Dermis microvascular lymphatic vessel endothelial cell (primary cell): Measurements from ENCODE around the gene ENTHD1. TPM values are rescaled to one million over a fixed set of nuclear protein-coding genes. Genes with fewer than 3 reads are reported as not detected.
A peak's percentile ranks its signal among the peaks of the same experiment; 100 is the strongest.
"Not testable (repeated sequence)": the region's sequence is repeated elsewhere in the genome, so short reads cannot be mapped to it uniquely, and the experiment has no call there.

Experiments
- DNase-seq, 2 donors: peaks; one replicate each; pipeline versions ENCODE4 v3.0.0 to v3.0.0-alpha.2; 2010; ENCODE audit warnings: low read depth in 2 of 2
- total RNA-seq: library from RNA; depleted of rRNA; stranded (reverse); fragments of >200 nt; gene quantifications from 2 replicates; pipeline ENCODE4 v1.2.1, GENCODE V29; 2014

Gene ENTHD1
- total RNA-seq, 1 donor from 2014 or later: not detected

DNA sequence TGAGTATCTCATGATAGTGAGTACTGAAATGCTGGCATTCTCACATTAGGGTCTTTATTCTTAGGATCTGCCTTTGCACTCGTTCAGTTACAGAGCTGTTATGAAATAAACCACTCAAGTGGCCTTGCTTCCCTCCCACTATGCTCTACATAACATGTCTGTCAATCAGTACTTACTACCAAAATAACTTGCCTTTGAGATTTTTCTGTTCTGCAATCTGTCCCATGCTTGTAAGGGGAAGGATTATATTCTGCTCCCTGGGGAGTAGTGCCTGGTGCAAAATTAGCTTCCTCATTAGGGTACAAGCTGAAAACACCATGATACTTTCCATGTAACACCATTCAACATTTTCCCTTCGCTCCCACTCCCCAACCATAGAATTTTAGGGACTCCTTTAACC is 5.4 kb upstream of the ENTHD1 start:
- no peak for DNase-seq

DNA sequence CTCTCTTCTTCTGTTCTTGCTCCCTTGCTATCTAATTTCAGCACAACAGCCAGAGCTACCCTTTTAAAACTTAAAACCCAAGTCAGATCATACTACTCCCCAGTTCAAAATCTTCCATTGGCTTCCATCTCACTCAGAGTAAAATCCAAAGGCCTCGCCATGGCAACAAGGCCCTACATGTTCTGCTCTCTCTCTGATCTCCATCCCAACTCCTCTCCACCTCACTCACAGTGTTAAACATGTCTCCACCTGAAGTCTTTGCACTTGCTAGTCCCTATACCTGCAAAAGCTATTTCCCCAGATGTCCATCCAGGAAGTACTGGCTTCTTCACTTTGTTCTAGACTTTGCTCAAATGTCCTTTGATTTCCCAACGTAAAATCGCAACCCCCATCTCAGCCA is 4.3 kb upstream of the ENTHD1 start:
- DNase-seq: no peak

DNA sequence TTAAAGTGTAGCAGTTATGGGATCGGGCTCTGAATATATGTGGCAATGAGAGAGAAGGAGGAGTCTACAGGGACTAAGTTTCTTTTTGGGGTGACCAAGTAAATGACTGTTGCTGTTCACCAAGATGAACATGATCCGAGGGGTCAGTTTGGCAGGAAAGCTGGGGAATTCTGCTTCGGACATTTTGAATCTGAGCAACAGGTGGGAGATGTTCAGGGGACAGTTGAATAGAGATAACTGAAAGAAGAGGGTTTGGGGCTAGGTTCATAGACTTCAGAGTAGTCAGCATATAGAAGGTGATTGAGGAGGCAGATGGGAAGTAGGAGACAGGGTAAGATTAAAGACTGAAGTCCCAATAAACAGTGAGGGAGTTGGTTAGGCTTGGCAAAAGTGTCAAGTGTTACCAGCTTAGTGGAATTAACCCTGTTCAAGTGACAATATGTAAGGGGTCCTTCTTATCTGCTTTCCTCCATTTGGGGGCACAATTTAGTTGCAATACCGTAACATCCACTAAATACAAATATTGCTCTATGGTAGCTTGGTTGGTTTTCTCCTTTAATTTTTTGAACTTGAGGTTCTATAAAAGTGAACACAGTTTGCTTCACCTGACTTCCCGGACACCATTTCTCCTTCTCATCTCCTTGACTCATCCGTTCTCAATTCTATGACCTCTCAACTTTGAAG is 2.9 kb upstream of the ENTHD1 start:
- DNase-seq: no peak

DNA sequence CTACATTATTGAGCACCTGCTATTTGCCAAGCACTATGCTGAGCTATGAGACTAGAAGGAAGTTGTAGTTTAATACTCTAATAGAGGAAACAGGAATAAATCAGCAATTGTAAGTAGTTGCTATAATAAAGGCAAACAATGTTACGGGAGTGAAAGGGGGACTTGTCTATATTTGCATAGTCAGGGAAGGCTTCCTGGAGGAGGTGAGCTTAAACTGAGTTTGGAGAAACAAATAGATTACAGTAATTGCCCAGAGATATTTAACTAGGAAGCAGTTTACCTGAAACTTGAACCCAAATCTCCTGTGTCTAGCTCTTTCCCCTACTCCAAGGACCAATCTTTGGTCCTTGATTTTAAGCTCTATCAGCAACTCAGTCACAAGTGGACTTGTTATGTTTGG is 2.1 kb upstream of the ENTHD1 start:
- DNase-seq: no peak

DNA sequence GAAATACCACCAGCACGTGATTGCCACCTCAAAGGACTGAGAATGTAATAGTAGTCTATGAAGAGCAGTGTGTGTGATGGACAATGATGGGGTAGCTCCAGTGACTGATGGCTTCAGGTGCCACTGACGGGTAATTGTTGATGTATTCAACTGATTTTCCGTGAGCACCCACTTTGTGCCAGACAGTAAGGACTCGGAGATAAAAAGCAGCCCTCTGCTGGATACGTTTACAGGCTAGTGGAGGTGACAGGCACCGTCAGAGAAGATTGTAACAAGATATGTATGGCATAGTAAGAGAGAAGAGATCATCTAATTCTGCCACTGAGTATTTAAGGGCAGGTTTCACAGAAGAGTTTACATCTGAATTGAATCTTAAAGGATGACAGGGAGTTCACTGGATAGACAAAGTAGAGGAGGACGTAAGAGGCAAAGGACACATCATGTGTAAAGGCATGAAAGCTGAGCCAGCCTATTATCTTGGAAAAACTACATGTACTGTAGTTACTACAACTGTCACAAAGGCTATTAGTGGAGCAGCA is 1.1 kb upstream of the ENTHD1 start:
- no peak for DNase-seq

DNA sequence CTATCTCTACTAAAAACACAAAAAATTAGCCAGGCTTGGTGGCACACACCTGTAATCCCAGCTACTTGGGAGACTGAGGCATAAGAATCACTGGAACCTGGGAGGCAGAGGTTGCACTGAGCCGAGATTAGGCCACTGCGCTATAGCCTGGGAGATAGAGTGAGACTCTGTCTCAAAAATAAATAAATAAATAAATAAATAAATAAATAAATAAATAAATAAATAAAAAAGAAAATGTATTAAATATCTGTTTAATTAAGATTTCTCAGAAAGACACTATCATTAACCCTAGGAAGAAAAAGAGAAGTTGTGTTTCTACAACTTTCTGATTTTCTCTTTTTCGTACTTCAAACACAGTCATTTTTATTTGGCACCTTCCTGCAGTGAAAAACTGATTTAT is 3.6 kb downstream of the ENTHD1 start:
- DNase-seq: not testable (repeated sequence)

DNA sequence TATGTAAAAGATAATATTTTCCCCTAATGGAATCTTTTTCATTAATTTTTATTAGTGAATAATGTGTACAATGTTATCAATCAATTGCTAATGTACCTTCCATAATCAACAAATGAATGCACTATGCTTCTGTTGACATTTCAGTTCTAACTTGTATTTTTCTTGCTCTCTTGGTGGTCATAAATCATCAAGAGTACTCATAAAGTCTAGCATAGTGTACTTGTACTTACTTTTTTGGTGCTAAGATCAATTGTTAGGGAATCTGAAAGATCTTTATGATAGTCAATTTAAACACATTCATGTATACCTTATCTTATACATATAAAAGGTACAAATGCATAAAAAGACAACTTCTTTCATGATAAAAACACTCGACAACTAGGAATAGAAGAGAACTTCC is 10.5 kb downstream of the ENTHD1 start:
- no peak for DNase-seq

DNA sequence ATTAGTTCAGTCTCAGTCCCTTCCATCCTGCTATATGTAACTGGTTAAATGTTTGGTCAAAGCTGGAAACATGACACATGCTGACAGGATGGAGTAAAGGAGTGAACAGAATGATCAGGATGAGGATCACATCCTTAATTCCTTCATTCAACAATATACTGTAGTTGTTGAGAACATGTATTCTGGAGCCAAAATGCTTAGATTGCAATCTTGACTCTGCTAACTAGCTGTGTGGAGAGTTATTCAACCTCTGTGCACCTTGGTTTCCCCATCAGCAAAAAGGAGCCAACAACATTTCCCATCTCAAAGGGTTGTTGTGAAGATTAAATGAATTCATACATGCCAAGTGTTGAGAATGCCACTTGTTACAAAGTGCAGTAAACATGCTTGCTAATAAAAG is 12.8 kb downstream of the ENTHD1 start:
- no peak for DNase-seq

DNA sequence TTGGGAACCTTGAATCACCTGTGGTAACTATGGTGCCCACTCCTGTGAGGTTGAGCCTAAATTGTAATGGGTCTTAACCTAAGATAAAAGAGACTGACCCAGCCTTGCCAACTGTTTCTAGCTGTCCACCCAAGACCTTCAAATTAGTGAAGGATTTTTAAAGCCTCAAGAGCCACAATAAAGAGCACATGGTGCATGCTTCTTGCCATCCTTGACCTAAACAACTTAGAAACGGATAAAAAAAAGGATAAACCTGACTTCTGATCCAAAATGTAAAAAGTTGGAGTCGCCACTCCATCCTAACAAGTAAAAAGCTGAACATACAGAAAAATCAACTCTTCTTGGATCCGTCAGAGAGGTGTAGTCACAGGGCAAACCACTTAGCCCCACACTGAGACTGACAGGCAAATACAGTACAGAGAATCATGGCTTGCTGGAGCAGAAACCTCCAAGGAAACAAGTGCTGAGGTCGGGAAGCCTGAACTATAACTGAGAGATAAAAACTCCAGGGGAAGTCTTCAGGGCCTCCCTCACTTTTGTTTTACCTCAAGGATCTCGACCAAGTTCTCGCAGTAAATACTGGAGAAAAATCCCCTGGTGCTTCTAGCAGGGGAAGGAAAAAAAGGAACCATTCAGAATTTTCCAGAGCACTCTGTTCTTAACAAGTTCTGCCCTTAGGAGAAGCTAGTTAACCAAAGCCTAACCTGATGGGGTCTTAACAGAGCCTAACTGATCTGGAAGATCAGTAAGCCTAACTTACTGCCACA is 16.3 kb downstream of the ENTHD1 start:
- DNase-seq: no peak

DNA sequence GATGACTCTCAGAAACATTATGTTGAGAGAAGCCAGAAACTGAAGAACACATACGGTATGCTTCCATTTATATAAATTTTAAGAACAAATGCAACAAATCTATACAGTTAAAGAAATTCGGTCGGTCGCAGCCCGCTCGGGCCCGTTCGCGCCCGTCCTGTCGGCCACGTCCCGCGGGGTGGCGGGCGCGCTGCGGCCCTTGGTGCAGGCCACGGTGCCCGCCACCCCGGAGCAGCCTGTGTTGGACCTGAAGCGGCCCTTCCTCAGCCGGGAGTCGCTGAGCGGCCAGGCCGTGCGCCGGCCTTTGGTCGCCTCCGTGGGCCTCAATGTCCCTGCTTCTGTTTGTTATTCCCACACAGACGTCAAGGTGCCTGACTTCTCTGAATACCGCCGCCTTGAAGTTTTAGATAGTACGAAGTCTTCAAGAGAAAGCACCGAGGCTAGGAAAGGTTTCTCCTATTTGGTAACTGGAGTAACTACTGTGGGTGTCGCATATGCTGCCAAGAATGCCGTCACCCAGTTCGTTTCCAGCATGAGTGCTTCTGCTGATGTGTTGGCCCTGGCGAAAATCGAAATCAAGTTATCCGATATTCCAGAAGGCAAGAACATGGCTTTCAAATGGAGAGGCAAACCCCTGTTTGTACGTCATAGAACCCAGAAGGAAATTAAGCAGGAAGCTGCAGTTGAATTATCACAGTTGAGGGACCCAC is 18.2 kb downstream of the ENTHD1 start:
- DNase-seq: peak in 1 of 2 donors; percentile 3

DNA sequence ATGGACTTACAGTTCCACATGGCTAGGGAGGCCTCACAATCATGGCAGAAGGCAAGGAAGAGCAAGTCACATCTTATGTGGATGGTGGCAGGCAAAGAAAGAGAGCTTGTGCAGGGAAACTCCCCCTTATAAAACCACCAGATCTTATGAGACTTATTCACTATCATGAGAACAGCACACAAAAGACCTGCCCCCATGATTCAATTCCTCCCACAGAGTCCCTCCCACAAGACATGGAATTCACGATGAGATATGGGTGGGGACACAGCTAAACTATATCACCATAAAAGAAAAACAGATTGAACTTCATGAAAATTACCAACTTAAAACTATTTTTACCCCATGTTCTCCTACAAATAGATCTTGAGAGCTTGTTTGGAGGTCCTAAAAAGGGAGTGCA is 19.6 kb downstream of the ENTHD1 start:
- no peak for DNase-seq

DNA sequence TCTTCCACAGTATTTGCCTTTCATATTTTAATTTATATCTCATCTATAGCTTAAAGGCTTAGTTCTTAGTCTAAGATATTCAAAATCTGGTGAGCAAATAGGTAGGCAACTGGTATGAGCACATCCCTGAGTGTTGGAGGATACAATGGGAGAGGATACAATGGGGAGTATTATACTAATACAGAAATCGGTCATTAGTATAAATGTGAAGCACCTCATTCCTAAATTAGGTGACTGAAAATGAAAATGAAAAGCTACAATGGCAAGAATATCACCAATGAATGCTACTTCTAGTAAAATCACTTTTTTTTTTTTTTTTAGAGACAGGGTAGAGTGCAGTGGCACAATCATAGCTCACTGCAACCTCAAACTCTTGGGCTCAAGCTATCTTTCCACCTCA is 21.0 kb downstream of the ENTHD1 start:
- no peak for DNase-seq

DNA sequence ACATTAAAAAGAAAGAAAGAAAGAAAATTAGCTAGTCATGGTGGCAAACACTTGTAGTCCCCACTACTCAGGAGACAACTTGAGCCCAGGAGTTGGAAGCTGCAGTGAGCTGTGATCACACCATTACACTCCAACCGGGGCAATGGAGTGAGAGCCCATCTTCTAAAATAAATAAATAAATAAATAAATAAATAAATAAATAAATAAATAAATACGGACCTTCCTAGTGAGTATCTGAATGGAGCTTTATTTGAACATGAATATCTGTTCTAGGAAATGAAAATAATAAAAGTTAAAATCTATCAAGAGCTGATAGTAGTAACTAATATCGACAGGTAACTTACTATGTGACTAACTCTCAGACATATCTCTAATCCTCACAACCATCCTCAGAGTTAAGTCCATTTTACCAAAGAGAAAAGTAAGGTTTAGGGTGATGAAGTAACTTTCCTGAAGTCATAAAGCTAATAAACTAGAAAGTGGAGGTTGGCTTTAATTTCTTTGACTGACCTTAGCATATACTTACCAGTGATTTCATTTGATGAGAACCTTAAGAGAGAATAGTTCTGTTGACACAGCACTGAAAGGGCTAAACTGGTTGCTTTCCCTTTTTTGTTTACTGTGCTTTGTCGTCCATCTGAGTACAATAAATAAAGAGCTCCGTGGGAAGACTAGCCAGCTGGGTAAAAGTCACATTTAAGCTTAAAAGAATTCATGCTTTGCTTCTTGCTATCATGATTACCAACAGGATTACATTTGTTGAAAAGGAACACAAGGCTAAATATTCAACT is 22.4 kb downstream of the ENTHD1 start:
- DNase-seq: no peak

DNA sequence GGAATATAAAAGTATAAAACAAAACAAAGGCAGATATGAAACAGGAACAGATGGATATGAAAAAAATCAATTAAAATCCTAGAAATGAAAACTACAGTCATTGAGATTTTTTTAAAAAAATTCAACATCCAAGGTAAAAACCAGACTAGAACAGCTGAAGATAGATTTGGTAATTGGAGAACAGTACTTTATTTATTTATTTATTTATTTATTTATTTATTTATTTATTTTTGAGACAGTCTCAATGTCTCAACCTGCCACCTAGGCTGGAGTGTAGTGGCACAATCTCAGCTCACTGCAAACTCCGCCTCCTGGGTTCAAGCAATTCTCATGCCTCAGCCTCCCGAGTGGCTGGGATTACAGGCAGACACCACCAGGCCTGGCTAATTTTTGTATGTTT is 23.8 kb downstream of the ENTHD1 start:
- DNase-seq: not testable (repeated sequence)

DNA sequence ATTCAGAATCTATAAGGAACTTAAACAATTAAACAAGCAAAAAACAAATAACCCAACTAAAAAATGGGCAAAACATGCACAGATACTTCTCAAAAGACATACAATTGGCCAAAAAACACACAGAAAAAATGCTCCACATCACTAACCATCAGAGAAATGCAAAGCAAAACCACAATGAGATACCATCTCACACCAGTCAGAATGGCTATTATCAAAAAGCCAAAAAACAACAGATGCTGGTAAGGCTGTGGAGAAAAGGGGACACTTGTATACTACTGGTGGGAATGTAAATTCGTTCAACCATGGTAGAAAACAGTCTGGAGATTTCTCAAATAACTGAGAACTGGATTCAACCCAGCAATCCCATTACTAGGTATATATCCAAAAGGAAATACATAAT is 24.8 kb downstream of the ENTHD1 start:
- no peak for DNase-seq

DNA sequence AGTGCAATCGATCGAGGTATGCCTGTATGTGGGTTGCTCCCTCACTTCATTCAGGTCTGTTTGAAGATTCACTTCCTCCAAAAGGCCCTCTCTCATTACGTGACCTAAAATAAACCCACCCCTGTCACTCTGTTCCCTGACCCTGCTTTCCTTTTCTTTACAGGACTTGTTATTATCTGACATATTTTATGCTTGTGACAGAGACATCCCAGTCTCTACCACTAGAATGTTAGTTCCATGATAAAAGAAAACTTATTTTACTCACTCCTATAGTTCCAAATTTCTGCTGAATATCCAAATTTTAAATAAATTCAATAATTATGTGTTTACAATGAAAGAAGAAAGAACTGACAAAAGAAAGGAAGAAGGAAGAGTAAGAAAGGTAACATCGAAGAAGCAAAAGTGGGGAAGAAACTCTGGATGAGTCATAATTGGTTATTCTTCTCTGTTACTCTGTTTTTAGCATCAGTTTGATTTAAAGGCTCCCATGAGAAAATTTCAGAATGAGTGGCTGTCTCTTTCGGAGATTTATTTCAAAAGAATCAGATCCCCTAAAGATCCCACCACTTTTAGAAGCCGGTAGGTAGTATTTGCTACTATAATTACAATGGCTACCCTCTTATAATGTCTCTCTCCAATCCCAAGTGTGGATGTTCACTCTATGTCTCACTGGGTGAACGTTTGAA is 33.5 kb downstream of the ENTHD1 start:
- no peak for DNase-seq

DNA sequence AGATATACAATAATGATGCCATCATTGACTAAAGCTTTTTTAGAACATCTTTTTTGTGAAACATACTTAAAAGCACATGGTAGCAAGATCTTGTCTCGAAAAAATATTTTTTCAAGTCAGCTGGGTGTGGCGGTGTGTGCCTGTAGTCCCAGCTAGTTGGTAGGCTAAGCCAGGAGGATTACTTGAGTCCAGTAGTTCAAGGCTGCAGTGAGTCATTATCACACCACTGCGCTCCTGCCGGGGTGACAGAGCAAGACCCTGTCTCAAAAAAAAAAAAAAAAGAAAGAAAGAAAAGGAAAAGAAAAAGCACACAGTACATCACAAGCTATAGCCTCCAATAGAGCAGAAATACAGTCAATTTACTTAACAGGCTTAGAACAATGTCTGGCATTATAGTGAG is 37.0 kb downstream of the ENTHD1 start:
- no peak for DNase-seq

DNA sequence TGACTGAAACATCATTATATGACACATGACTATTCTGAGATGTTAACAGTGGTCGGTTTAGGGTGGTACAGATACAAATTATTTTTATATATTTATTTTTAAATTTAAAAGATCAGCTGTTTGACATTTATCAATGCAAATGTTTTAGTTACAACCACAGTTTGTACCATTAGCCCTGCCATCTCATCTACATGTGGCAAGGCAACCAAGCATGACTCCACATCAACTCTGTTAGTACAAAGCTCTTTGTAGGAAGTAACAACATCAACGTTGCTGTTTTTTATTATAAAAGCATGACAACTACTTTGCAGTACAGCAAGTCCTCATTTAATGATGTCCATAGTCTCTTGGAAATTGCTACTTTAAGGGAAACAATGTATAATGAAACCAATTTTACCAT is 40.8 kb downstream of the ENTHD1 start:
- no peak for DNase-seq

DNA sequence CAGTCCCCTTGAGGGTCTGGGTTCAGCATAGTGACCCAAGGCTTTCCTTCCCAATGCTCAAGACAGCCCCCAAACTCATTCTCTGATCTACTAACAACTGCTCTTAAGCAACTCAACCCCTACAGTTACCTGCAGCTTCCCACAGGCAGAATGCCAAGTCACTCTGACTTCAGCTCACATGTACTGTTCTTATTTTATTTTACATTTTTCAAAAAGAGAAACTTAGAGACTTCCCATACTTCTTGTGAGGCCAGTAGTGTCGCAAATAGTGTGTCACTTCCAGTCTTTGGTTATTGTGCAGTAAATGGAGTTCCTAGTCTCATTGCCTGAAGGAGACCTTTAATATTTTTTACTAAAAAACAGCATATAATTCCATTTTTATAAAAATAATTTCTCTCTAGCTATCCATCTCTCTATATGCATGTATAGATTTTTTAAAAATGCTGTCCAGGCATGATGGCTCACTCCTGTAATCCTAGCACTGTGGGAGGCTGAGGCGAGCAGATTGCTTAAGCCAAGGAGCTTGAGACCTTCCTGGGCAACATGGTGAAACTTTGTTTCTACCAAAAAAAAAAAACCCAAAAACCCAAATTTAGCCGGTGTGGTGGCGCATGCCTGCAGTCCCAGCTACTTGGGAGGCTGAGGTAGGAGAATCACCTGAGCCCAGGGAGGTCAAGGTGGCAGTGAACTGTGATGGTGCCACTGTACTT is 41.8 kb downstream of the ENTHD1 start:
- no peak for DNase-seq

DNA sequence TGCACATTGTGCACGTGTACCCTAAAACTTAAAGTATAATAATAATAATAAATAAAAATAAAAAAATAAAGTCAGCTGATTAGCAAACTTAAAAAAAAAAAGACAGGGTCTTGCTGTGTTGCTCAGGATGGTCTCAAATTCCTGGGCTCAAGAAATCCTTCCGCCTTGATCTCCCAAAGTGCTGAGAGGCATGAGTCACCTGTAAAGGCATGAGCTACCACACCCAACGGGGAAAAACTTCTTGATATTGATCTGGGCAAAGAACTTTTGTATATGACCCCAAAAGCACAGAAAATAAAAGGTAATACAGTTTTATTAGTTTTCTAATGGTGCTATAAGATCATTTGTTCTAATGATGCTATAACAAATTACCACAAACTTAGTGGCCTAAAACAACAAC is 46.1 kb downstream of the ENTHD1 start:
- no peak for DNase-seq
